Psoas muscle (tissue), 8 donors: Measurements from ENCODE around the gene LRPAP1. TPM values are rescaled to one million over a fixed set of nuclear protein-coding genes. Genes with fewer than 3 reads are reported as not detected.

Experiments used
- ATAC-seq, 4 donors: fragments of 200-7000 bp; cut with Tn5 transposase; one replicate each; pipeline ENCODE4 v1.9.1; 2020; ENCODE audit warnings: moderate library complexity in 3 of 4, mild to moderate bottlenecking in 2 of 4
- DNase-seq, 2 donors: peaks; one replicate each; pipeline ENCODE4 v3.0.0-alpha.2; 2020
- H3K27ac ChIP-seq: fragments of 200-600 bp; one replicate; pipeline ENCODE4 v1.8.0; 2022
- H3K27me3 ChIP-seq, 3 donors: fragments of 200-600 bp in 1 of 3; one replicate each; pipeline versions ENCODE4 v1.6.1 to v1.8.0; 2013 to 2022; ENCODE audit warnings: low read length in 2 of 3, mild to moderate bottlenecking in 2 of 3, moderate library complexity in 1 of 3; ENCODE audit not compliant: insufficient read depth in 3 of 3
- H3K36me3 ChIP-seq, 2 donors: fragments of 200-600 bp in 1 of 2; one replicate each; pipeline versions ENCODE4 v1.6.1 to v1.8.0; 2013 to 2022; ENCODE audit warnings: low read depth in 1 of 2, mild to moderate bottlenecking in 1 of 2, moderate library complexity in 1 of 2; ENCODE audit not compliant: insufficient read depth in 1 of 2
- H3K4me1 ChIP-seq: fragments of 200-600 bp; one replicate; pipeline ENCODE4 v1.8.0; 2022
- H3K4me3 ChIP-seq: fragments of 200-600 bp; one replicate; pipeline ENCODE4 v1.8.0; 2022; ENCODE audit warnings: mild to moderate bottlenecking
- H3K9me3 ChIP-seq: fragments of 200-600 bp; one replicate; pipeline ENCODE4 v1.8.0; 2022
- WGBS, 3 donors: extraction: QIAGEN DNeasy Blood & Tissue Kit; methylation state at CpG; one replicate each; pipeline versions ENCODE4 v1.1.6 to v1.1.7; 2013; 5-methylcytosine and 5-hydroxymethylcytosine counted together
- intact Hi-C, 2 donors: fragments of 100-400 bp; cut with DNase I; formaldehyde crosslinking; loops; one replicate each; pipeline versions ENCODE4 v1.11.0 to v1.14.2; 2022
- polyA plus RNA-seq, 3 donors: library from polyadenylated mRNA; stranded (reverse); fragments of 200-250 nt; gene quantifications; one replicate each; pipeline ENCODE4 v1.2.3, GENCODE V29; 2013
- total RNA-seq, 4 donors: library from RNA; stranded (reverse); fragmentation: NEBNext Ultra II Directional in 2 of 4; extraction: Animal tissue kit (Norgen Biotek cat#: 25700) in 2 of 4; gene quantifications; one replicate each; pipeline versions ENCODE4 v1.2.1 to v1.2.4, GENCODE V29; 2021 to 2023
- TF ChIP-seq, protein P1 (sequence below): fragments of 200-600 bp; IDR thresholded peaks from one replicate; pipeline ENCODE4 v1.8.0; 2022; ENCODE audit warnings: antibody characterized with exemption
- donor health status: healthy with polysubstance abuse.
- donor health status: DM: no; HTN: no; CAD: no; lungs with moderate emphysema.
- donor health status: Bipolar disorder and iron deficiency.
- donor health status: healthy.
- donor health status: DM: yes; HTN: yes; CAD: no.
- donor health status: DM: no; HTN: no; CAD: no.
- donor health status: DM: no; HTN: no; CAD: no.
- donor health status: DM: yes; HTN: yes; CAD: no.

Gene LRPAP1
- total and polyA plus RNA-seq, 7 donors: 73.7 to 123 (median 105) TPM

DNA sequence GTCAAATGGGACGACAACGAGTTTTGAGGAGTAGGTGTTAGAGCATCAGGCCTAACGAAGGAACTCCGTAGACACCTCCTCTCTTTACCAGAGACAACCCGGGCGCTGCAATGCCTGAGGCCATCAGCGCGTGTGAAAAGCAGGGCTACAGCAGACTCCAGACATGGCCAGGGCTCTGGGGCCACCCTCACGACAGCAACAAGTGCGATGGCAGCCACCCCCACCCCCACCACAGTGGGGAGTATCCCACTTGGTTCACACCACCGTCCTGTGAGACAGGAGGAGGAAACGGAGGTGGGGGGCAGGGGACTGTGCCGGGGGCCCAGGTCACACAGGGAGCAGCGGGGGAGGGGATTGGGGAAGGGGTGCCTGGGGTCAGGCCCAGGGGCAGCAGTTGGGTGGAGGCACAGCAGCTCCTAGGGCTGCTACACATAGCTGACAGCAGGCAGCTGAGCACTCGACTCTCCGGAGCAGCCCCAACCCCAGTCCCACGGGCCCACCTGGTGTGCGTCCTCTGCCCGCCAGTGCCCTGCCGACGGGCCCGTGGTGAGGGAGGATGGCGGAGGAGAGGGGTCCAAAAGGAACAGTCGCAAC, 8.5 kb downstream of the LRPAP1 start:
- Histone ChIP-seq H3K4me1 (no peaks in the 10 kb centered on the region), H3K27ac (no peak overlapping the region), H3K36me3 (peaks cover 0 to 76% of the 10 kb centered on the region in 2 donors), H3K4me3 (no peak overlapping the region), H3K9me3 (no peaks in the 10 kb centered on the region), H3K27me3 (no peaks in the 10 kb centered on the region)
- intact Hi-C loops: no loop called here
- DNase-seq (peak in 1 of 2 donors; percentile 51), ATAC-seq (no peak)
- TF ChIP-seq, protein P1, sequence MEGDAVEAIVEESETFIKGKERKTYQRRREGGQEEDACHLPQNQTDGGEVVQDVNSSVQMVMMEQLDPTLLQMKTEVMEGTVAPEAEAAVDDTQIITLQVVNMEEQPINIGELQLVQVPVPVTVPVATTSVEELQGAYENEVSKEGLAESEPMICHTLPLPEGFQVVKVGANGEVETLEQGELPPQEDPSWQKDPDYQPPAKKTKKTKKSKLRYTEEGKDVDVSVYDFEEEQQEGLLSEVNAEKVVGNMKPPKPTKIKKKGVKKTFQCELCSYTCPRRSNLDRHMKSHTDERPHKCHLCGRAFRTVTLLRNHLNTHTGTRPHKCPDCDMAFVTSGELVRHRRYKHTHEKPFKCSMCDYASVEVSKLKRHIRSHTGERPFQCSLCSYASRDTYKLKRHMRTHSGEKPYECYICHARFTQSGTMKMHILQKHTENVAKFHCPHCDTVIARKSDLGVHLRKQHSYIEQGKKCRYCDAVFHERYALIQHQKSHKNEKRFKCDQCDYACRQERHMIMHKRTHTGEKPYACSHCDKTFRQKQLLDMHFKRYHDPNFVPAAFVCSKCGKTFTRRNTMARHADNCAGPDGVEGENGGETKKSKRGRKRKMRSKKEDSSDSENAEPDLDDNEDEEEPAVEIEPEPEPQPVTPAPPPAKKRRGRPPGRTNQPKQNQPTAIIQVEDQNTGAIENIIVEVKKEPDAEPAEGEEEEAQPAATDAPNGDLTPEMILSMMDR: no peak
- WGBS, 3 donors: 88 to 92% (median 91%) methylated on average over 22 to 24 of the region's 24 CpGs

DNA sequence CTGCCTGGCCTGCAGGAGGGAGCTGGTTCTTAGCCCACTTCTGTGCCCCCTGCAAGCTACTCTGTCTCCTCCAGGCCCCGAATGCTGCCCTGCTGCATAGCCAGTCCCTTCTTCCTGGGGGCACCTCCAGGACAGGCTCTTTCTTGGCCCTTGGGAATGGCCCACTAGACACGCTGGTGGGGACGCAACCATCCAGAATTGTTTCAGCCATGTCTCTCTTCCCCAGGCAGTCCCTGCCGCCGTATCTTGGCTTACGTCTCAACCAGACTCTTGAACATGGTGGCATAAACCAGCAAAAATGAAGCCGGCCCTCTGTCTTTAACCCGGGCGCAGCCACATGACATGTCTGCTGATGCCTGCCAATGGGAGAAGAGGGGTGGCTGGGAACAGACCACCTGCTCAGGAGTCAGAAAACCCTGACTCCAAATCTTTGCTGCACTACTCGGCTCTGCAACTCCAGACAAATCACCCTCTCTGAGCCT, 9.0 kb downstream of the LRPAP1 start:
- DNase-seq: peak in 1 of 2 donors; percentile 50
- intact Hi-C loops: no loop called here
- H3K9me3 ChIP-seq: no peaks in the 10 kb centered on the region
- WGBS, 3 donors: 95 to 97% (median 96%) methylated on average over 10 of the region's 10 CpGs
- no peak for ATAC-seq
- TF ChIP-seq, protein P1: no peak
- H3K27me3 ChIP-seq: no peaks in the 10 kb centered on the region
- H3K27ac ChIP-seq: no peak overlapping the region
- peaks cover 0 to 74% of the 10 kb centered on the region in 2 donors for H3K36me3 ChIP-seq
- no peak overlapping the region for H3K4me3 ChIP-seq
- H3K4me1 ChIP-seq: no peaks in the 10 kb centered on the region

DNA sequence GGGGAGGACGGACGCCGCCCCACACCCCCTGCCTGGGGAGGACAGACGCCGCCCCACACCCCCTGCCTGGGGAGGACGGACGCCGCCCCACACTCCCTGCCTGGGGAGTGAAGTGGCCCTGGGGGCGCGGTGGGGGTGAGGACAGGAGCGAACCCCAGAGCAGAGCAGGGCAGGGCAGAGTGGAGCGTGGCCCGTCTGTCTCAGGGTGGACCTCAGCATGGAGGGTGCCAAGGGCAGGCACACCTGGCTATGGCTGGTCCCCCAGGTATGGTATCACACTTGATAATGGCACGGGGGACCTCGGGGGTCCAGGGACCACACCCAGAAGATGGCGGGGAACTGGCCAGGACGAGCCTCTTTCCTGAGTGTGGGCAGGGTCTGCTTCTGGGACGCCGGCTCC, 9.6 kb downstream of the LRPAP1 start:
- H3K27ac ChIP-seq: no peak overlapping the region
- ATAC-seq (no peak), DNase-seq (peak in 1 of 2 donors; percentile 42)
- H3K27me3 ChIP-seq: no peaks in the 10 kb centered on the region
- H3K4me3 ChIP-seq: no peak overlapping the region
- H3K36me3 ChIP-seq: peaks cover 0 to 77% of the 10 kb centered on the region in 2 donors
- intact Hi-C loops: no loop called here
- 94 to 97% (median 96%) methylated on average over 16 to 19 of the region's 19 CpGs for WGBS, 3 donors
- H3K4me1 ChIP-seq: no peaks in the 10 kb centered on the region
- H3K9me3 ChIP-seq: no peaks in the 10 kb centered on the region
- TF ChIP-seq, protein P1: no peak

DNA sequence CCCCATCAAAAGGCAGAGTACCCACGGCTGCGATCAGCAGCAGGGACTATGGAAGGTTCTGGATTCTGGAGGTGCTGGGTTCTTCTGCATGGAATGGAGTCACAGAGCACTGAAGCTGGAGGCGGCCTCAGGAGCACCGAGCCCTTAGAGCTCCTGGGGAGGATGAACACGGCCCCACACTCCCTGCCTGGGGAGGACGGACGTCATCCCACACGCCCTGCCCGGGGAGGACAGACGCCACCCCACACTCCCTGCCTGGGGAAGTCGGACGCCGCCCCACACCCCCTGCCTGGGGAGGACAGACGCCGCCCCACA, 9.9 kb downstream of the LRPAP1 start:
- TF ChIP-seq, protein P1: no peak
- no peak overlapping the region for H3K4me3 ChIP-seq
- intact Hi-C loops: no loop called here
- ATAC-seq (no peak), DNase-seq (no peak)
- H3K27ac ChIP-seq: no peak overlapping the region
- WGBS, 3 donors: 87 to 95% (median 90%) methylated on average over 15 of the region's 15 CpGs
- H3K9me3 ChIP-seq: no peaks in the 10 kb centered on the region
- H3K27me3 ChIP-seq: no peaks in the 10 kb centered on the region
- H3K4me1 ChIP-seq: no peaks in the 10 kb centered on the region
- peaks cover 0 to 77% of the 10 kb centered on the region in 2 donors for H3K36me3 ChIP-seq
